ENCODE results near the gene CFAP99.
A peak's percentile ranks its signal among the peaks of the same experiment; 100 is the strongest.

CFAP99 gene

GRCh38 chr4:2408401-2408958 lies 10.3 kb upstream of the CFAP99 start:
- peak in 1 of 2 experiments; percentile 71 for DNase-seq (ENCODE audit: low read depth in 1 of 2, low spot score in 1 of 2)
- in situ Hi-C loops (cut with HindIII; ENCODE audit: low pct_unique_long_range_greater_than_20kb, low sequenced_read_pairs) = no loop called here
- no peak for TF ChIP-seq JUND (IDR thresholded peaks at IDR 0.05; ENCODE audit: low read depth)

GRCh38 chr4:2408976-2409375 lies 9.8 kb upstream of the CFAP99 start:
- no peak for TF ChIP-seq JUND (IDR thresholded peaks at IDR 0.05; ENCODE audit: low read depth)
- in situ Hi-C loops (cut with HindIII; ENCODE audit: low pct_unique_long_range_greater_than_20kb, low sequenced_read_pairs) = no loop called here
- no peak for DNase-seq (ENCODE audit: low read depth in 1 of 2, low spot score in 1 of 2)

GRCh38 chr4:2409381-2409783 lies 9.4 kb upstream of the CFAP99 start:
- in situ Hi-C loops (cut with HindIII; ENCODE audit: low pct_unique_long_range_greater_than_20kb, low sequenced_read_pairs) = no loop called here
- DNase-seq (ENCODE audit: low read depth in 1 of 2, low spot score in 1 of 2) = no peak
- no peak for TF ChIP-seq JUND (IDR thresholded peaks at IDR 0.05; ENCODE audit: low read depth)

GRCh38 chr4:2411786-2412510 lies 6.8 kb upstream of the CFAP99 start:
- TF ChIP-seq JUND (IDR thresholded peaks at IDR 0.05; ENCODE audit: low read depth) = no peak
- in situ Hi-C loops (cut with HindIII; ENCODE audit: low pct_unique_long_range_greater_than_20kb, low sequenced_read_pairs) = no loop called here
- no peak for DNase-seq (ENCODE audit: low read depth in 1 of 2, low spot score in 1 of 2)

- TF ChIP-seq JUND (IDR thresholded peaks at IDR 0.05; ENCODE audit: low read depth) = no peak
- in situ Hi-C loops (cut with HindIII; ENCODE audit: low pct_unique_long_range_greater_than_20kb, low sequenced_read_pairs) = no loop called here
- no peak for DNase-seq (ENCODE audit: low read depth in 1 of 2, low spot score in 1 of 2)
Observed at GRCh38 chr4:2412534-2412884, 6.2 kb upstream of the CFAP99 start.

- in situ Hi-C loops (cut with HindIII; ENCODE audit: low pct_unique_long_range_greater_than_20kb, low sequenced_read_pairs) = no loop called here
- DNase-seq (ENCODE audit: low read depth in 1 of 2, low spot score in 1 of 2) = peak; percentile 78 to 87
- no peak for TF ChIP-seq JUND (IDR thresholded peaks at IDR 0.05; ENCODE audit: low read depth)
Observed at GRCh38 chr4:2412885-2413716, 5.7 kb upstream of the CFAP99 start.

- in situ Hi-C loops (cut with HindIII; ENCODE audit: low pct_unique_long_range_greater_than_20kb, low sequenced_read_pairs) = no loop called here
- DNase-seq (ENCODE audit: low read depth in 1 of 2, low spot score in 1 of 2) = peak in 1 of 2 experiments; percentile 80
- no peak for TF ChIP-seq JUND (IDR thresholded peaks at IDR 0.05; ENCODE audit: low read depth)
Observed at GRCh38 chr4:2413821-2414610, 4.7 kb upstream of the CFAP99 start.

GRCh38 chr4:2415213-2415612 lies 3.5 kb upstream of the CFAP99 start:
- no peak for TF ChIP-seq JUND (IDR thresholded peaks at IDR 0.05; ENCODE audit: low read depth)
- DNase-seq (ENCODE audit: low read depth in 1 of 2, low spot score in 1 of 2) = no peak
- in situ Hi-C loops (cut with HindIII; ENCODE audit: low pct_unique_long_range_greater_than_20kb, low sequenced_read_pairs) = no loop called here

GRCh38 chr4:2415881-2416563 lies 2.7 kb upstream of the CFAP99 start:
- in situ Hi-C loops (cut with HindIII; ENCODE audit: low pct_unique_long_range_greater_than_20kb, low sequenced_read_pairs) = no loop called here
- no peak for TF ChIP-seq JUND (IDR thresholded peaks at IDR 0.05; ENCODE audit: low read depth)
- no peak for DNase-seq (ENCODE audit: low read depth in 1 of 2, low spot score in 1 of 2)

- no peak for DNase-seq (ENCODE audit: low read depth in 1 of 2, low spot score in 1 of 2)
- TF ChIP-seq JUND (IDR thresholded peaks at IDR 0.05; ENCODE audit: low read depth) = no peak
- in situ Hi-C loops (cut with HindIII; ENCODE audit: low pct_unique_long_range_greater_than_20kb, low sequenced_read_pairs) = no loop called here
Observed at GRCh38 chr4:2416564-2417225, 2.1 kb upstream of the CFAP99 start.

GRCh38 chr4:2417226-2417764 lies 1.5 kb upstream of the CFAP99 start:
- no peak for TF ChIP-seq JUND (IDR thresholded peaks at IDR 0.05; ENCODE audit: low read depth)
- in situ Hi-C loops (cut with HindIII; ENCODE audit: low pct_unique_long_range_greater_than_20kb, low sequenced_read_pairs) = no loop called here
- DNase-seq (ENCODE audit: low read depth in 1 of 2, low spot score in 1 of 2) = peak in 1 of 2 experiments; percentile 13

Measured in T47D (cell line).